GM19351 (cell line): ENCODE measurements around the gene GRIA4.

Experiments
- ATAC-seq: cut with Tn5 transposase; IDR thresholded peaks from one replicate; pipeline ENCODE4 v1.9.1; 2021; ENCODE audit warnings: mild to moderate bottlenecking, moderate library complexity; ENCODE audit not compliant: unreplicated experiment

Gene GRIA4

DNA sequence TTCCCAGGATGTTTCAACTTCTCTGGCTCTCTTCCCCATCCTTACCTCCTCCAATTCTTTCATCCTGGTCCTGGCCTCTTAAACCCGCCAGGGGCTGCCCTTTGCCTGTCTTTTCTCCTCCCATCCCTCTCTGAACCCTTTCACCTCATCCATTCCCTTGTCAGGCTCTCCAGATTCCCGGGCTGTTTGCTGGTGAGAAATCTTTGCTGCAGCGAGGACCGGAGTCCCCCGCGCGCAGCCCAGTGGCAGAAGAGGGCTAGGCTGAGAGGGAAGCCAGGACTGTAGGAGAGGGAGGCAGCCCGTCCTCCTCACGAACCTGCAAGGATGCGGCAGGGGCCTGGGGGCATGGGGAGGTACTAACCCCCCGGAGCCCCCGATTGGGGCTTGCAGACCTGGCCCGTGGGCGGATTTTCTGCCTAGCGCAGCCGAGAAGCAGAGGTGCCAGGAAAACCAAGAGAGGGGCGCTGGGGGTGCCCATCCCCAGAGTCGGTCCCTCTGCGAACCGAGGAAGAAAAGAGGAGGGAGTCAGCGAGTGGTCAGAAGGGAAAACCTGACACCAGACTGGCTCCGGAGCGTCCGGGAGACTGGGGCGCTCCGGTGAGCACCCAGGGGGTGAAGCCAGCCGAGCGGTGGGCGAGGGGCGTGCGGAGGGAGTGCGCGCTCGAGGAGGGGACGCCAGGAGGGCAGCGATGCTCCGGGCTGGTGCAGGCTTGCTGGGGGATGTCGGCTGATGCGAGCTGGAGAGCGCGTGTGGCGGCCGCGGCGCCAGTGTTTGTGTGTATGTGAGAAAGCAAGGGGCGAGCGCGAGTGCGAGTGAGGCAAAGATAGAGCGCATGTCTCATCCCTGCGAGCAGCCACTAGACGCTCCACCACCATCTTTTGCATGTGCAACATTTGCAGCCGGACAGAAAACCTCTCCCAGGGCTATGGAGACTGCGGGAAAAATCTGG is at the start of gene GRIA4:
Gene GRIA4, plus strand, starts transcription at position 242 of the 950 bp plus-strand sequence. CDS start 925 bp downstream, outside the sequence.
- ATAC-seq: no peak

DNA sequence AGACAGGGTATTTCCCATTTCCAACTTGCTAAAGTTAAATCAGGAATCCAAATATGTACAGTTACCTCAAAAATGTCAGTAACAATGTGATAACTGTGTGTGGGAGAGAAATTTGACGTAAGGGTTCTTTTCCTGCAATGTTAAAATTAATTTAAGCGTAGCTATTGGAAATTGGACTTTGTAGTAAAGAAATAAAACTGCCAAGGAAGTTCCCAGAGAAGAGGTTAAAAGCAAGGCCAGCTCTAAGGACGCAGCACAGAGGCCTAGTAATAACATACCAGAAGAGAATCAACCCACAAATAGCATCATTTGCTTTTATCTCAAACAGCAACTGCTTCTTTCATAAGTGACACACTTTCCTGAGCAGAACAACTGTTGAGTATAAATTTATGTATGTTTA is 36.8 kb upstream of the GRIA4 start:
- no peak for ATAC-seq

DNA sequence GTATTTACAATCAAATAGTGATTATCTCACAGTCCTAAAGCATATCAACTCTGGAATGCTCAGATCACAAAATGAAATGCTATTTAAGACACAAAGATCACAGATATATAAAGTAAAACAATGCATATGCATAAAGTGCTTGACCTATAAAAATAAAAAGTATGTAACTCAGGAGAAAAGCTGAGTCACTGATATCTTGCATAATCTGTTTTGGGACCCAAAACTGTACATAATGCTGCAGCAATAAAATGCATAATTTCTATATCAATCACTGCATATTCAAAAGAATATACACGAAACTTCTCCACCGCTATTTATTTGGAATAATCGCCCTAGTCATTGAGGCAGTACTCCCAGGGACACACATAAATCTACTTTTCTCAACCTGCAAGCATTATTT is 34.9 kb upstream of the GRIA4 start:
- no peak for ATAC-seq

DNA sequence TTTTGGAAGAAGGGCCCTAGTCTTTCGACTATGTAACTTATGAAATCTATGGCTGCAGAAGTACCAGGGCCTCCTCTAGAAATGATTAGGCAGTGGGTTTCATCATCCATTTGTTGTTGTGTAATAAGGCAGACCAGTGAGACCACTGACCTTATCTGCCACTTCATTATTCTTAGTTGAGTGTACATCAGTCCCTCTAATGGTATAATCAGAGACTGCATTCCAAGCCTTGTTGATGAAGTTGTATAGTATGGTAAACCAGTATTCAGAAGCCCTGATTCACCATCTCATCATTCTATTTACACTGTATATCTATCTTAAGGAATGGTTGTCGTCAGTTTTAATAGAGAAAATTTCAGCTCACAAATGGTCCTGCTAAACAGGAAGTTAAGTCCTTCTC is 32.2 kb upstream of the GRIA4 start:
- ATAC-seq: no peak

DNA sequence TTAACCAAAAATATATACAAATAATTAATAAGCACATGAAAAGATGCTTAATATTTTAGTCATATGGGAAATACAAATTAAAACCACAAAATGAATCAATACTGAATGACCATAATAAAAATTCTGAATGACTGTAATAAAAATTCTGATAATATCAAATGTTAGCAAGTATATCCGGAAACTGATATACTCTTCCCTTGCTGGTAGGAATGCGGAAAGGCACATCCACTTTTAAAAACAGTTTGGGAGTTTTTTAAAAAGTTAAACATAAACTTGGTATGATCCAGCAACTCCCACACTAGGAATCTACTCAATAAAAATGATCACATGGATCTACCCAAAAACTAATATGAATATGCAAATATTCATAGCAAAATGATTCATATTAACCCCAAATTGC is 30.8 kb upstream of the GRIA4 start:
- ATAC-seq: no peak

DNA sequence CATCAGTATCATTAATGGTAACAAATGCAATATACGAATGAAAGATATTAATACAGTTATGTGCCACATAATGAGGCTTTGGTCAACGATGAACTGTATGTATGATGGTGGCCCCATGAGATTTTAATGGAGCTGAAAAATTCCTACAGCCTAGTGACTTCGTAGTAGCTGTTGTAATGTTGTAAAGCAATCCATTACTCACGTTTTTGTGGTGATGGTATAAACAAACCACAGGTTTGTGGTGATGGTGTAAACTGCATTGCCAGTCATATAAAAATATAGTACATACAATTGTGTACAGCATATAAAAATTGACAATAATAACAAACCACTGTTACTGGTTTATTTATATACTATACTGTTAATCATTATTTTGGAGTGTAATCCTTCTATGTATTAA is 27.4 kb upstream of the GRIA4 start:
- ATAC-seq: no peak

DNA sequence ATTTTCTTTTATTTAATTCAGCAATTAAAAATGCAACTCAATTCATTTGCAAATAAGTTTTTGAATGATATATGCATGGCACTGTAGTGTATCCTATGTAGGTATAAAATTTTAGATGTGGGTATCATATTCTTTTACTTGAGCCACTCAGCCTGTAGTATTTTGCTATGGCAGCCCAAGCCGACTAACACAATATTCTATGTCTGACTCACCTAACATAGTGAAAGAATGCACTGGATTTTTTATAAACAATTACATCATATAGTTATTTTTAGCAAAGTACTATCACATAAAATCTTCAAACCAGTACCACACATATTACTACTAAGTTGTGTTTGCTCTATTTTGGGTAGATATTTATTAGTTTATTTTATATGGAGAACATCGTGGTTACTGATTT is 21.9 kb upstream of the GRIA4 start:
- ATAC-seq: no peak

DNA sequence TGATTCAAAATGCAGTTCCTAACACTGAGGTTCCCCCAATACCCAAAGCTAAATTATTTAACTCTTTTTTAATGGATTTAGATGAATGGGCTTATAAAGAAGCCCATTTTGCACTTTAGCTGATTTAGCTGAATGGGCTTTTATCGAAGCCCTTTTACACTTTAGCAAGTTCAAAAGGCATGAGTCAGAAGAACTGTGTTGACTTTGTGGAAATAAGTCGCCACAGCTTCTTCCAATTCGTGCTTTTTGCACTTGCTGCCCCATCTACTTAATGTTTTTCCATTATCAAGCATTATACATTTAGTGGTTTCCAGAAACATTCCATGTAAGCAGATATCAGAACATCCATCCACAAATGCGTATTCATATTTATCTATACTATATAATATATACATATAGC is 20.5 kb upstream of the GRIA4 start:
- ATAC-seq: no peak

DNA sequence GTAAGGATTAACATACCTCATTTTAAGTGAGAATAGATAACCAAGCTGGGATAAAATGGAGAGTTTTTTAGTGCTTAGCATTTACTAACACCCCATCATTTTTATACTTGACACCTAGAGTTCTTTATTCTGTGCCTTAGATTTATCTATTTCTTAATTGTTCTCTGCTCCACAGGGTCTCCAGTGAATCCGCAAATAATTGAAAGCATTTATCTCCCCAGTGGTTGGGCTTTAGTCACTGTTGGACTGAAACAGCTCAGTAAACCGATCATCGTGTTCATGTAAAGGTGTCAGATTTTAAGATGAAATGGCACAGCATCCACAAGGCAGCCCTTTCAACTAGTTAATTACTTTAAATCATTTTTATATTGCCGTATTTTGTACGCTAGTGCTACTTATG is 17.8 kb upstream of the GRIA4 start:
- no peak for ATAC-seq

DNA sequence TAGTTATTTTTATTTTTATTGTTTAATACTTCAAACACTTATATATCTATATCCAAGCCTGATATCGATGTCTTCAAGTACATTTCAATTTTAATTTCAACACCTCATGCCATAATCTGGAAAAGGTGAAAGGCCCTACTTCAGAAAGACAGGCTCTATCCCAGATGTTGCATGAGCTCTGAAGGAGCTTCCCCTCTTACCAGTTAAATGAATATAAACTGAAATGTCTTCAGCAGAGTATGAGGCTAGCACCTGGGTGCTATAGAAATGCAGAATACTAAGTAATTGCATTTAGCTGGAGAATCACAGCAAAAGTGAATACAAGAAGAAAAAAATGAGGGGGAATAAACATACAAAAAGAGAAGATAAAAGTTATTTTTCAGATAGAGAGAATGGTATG is 11.5 kb upstream of the GRIA4 start:
- no peak for ATAC-seq

DNA sequence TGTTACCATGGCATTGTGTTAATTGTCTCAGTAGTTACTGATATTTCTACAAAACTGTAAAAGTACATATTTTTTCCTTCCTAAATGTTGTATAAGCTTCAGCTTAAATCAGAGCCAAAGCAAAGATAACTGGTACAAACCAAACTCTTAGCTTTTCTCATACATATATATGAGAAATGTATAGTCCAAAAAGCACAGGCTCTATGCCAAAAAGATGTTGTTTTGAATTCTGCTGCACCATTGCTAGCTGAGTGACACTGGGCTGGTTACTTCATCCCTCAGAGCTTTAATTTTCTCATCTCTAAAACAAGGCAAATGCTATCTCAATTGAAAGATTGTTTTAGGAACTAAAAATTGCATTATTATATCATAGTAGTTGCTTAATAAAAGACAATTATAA is 6.7 kb upstream of the GRIA4 start:
- ATAC-seq: no peak

DNA sequence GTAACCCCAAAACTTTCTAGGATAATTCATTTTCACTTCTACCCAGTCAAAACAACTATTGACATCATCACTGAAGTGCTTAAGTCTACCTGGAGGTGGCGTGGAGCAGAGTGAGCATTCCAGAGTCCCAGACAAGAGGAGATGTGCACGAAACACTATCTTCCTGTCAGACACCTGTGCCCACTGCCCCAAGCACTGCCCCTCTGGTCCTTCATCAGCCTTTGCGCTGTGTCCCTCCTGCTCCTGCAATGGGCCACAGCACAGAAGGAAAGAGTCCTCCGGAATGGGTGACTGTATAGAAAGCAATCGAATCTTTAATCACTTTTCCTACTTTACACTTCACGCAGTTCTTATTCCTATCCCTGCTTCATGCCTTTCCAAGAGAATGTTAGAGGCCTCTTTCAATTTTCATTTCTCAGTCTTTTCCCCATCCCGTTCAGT is 512 bp upstream of the GRIA4 start:
- ATAC-seq: peak; percentile 92

DNA sequence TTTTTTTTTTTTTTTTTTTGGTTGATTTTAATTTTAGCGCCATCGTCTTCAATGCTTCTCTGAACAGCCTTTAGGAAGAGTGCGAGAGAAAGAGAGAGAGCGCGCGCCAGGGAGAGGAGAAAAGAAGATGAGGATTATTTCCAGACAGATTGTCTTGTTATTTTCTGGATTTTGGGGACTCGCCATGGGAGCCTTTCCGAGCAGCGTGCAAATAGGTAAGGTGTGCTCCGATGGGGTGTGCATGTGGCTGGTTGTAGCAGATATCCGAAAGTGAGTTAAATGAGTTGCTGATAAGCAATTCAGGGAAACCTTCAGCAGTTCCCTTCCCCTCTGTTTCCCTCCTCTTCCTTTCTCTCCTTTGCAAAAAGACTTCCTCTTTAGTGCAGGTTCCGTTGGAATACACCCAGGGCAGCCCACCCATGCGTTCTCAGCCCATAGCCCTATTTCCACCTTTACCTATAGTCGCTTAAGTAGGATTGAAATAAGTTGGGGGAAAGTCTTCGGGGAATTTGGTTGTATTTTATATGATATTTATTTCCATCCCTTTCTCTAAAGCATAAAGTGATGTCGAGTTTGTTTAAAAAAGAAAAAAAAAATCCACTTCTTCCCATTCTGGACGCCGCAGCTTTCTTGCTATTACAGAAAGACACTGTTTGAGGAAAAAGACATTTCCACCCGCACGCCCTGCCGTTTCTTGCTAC is 1.1 kb downstream of the GRIA4 start:
- no peak for ATAC-seq

DNA sequence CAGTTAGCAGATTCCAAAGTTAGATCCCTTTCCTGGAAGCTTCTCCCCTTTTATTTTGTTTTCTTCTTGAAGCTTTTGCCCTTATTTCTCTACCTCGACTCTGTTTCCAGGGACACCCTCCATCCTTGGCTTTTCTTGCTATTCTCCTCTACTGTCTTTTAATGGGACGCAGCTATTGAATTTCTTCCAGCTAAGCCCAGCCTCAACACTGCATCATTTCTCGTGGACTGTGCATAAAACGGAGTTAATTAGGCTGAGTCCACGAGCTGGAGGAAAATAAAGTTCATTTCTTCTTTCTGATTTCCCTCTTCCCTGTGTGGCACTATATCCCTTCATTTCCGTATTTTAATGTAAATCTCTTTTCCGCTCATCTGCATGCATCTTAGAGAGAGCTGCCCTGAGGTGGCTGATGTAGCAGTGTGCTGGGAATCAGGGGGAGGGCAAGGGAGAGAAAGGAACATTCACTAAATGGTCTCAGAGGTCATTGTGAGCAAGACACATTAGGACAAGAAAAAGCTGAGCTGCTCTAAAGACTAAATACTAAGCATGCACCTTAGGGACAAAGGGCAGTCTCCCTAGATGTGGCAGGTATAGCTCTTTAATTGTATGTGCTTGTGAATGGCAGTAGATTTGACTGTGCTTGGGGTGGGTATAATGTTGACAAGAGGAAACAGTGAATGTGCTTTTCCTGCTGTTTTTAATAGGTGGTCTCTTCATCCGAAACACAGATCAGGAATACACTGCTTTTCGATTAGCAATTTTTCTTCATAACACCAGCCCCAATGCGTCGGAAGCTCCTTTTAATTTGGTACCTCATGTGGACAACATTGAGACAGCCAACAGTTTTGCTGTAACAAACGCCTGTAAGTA is 1.9 kb downstream of the GRIA4 start:
- no peak for ATAC-seq

DNA sequence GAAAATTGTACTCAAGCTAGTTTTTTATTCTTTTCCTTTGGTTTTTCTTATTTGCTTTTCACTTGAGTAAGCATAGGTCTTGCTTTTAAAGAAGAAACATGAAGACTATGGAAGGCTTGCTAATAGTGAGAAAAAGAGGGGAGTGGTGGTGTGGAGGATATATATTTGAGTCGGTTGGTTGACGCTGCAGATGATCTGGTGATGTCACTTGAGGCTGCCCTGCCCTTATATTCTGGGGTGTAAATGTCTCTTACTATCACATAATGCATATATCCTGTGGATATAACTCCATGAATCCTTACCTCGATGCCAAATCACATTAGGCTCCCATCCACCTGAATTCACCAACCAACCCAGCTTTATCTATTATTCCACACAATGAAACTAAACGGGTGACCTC is 2.9 kb downstream of the GRIA4 start:
- no peak for ATAC-seq

DNA sequence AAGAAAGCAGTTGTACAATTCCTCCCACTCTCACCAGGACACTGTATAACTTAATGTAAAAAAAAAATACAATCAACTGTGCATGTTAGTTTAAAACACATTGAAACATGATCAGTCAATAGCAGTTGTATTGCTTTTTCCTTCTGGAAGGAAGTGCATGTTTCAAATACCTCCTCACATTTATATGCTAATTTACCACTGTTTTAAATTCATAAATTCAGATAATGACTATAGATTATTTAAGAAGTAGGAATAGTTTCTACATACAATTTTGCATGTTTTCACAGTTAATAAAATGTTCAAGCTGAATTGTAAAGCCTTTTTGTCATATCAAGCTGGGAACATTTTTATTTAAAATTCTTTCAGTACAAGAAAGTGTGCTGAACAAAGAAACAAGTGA is 3.3 kb downstream of the GRIA4 start:
- no peak for ATAC-seq

DNA sequence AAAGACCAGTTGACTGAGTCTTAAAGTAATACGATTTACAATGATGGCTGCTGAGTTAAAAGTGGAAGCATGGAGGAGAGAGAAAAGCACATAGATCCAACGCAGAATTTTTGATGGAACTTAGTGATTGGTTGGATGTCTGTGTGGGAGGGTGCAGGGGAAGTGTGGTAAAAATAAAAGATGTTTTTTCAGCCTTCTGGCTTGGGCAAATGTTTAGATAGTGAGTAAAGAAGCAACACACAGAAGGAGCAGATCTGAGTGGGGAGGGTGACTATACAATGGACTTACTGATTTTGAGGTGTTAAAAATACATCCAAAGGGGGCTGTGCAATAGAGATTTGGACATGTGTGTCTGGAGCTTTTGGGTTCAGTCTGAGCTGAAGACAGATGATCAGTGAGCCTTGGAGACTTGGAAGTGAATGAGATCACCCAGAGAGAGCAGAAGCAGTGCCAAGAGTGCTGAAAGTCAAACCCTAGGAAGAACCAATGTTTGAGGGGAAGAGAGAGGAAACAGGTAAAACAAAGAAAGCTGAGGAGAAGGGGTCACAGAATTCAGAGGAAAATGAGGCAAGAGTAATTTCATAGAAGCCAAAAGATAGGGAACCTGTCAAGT is 8.6 kb downstream of the GRIA4 start:
- ATAC-seq: no peak

DNA sequence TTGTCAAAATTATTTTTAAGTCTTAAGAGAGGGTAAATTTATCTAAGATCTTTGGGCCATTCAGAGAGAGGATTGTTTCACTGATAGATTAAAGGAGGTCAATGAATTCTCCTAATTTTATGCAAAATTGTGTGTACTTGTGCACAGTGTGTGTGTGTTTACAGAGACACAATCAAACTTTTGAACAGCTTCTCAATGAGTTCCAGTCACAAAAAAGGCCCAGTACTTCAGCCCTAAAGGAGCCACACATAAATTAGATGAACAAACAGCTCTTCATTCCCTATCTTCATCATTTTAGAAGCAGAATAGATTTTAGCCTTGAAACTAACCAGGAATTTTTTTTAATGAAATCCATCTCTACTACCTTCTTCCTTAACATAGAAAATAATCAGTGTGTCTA is 9.7 kb downstream of the GRIA4 start:
- ATAC-seq: no peak

DNA sequence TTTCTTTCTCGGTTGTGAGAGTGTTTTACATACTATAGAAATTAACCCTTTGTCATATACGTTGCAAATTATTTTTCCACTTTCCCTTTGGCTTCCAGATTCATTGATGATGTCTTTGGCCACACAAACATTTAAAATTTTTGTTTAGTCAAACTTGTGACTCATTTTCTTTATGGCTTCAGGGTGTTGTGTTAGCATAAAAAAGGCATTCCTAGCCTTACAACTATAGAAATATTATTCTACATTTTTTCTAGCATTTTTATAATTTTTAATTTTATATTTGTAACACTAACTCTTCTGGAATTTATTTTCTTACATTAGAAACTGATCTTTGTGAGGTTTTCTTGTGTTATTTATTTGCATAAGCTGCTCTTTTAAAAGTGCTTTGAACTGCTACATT is 12.1 kb downstream of the GRIA4 start:
- ATAC-seq: no peak

DNA sequence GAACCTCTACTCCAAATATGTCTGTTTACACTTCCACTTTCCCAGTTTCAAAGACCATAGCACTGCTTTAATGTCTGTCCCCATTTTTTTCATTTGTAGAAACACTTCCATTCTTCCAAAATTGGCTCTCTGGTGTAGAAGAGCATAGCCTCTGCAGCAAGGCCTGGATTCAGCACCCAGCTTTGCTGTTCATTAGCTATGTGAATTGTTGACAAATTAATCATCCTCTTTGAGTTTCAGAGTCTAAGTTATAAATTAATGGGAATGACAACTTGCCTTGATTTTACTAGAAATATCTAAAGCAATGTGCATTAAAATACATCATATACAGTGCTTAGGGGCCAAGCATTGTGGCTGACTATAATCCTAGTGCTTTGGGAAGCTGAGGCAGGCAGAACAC is 22.4 kb downstream of the GRIA4 start:
- ATAC-seq: no peak

DNA sequence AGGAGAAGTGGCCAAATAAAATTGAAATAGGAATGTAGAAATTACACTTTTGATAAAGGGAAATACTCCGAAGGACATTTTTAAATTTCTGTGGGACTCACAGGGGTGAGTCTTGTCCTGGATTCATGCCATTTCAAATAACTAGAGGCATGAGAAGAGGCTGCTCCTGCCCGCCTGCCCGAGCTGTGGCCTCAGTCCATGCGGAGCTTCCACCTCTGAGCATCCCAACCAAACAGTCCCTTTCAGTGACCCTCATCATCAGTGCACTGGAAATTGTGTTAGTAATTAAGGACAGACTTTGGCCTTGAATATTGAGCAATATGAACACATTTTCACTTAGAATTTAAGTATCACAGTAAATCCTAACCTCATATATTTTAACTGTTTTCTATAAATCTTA is 25.6 kb downstream of the GRIA4 start:
- no peak for ATAC-seq
